K562 (cell line): ENCODE results near the gene ASPRV1. TPM values are rescaled to one million over a fixed set of nuclear protein-coding genes. Genes with fewer than 3 reads are reported as not detected.

ENCODE experiments used
- CHD7 ChIP-seq: fragments of 200-600 bp; sonication (generic); IDR thresholded peaks from one replicate; pipeline ENCODE4 v1.6.1; 2012; ENCODE audit warnings: mild to moderate bottlenecking, low read depth, low read length, inconsistent platforms
- ZBED1 ChIP-seq: IDR thresholded peaks from 2 replicates; pipeline ENCODE4 v1.6.1; 2014
- polyA plus RNA-seq, 8 experiments: library from polyadenylated mRNA; depleted of rRNA in 4 of 8; stranded (reverse) in 5 of 8; unstranded in 3 of 8; fragments of >200 nt; fragmentation: Nextera tagmentation in 2 of 8; fragmentation: Illumina TruSeq in 1 of 8; extraction: Ambion mirVana in 2 of 8; extraction: Trizol in 1 of 8; gene quantifications; 2 replicates each; pipeline versions ENCODE4 v1.2.1 to v1.2.3, GENCODE V29; 2011 to 2014; ENCODE audit warnings: inconsistent platforms in 1 of 8, missing spikeins in 1 of 8
- total RNA-seq, 7 experiments: library from RNA; depleted of rRNA in 6 of 7; stranded (reverse); fragments of >200 nt in 6 of 7; fragmentation: Illumina TruSeq in 2 of 7; extraction: Trizol in 2 of 7; gene quantifications; 2 replicates each; pipeline versions ENCODE4 v1.2.1 to v1.2.3, GENCODE V29; 2011 to 2021; ENCODE audit warnings: low replicate concordance in 1 of 7

The ASPRV1 gene
- total and polyA plus RNA-seq, 9 of the 15 experiments (the other 6 are each of a cell fraction or from before 2014, with no cell fraction given), result 0.17 to 0.72 (median 0.47) TPM; not detected in 1

- TF ChIP-seq CHD7 (no peak), ZBED1 (no peak)
- TF ChIP-seq, all 486 proteins: peak for 0
These were observed 28.9 kb downstream of the ASPRV1 start (continued) for GRCh38 chr2:69932596-69932922.
